Lung microvascular endothelial cell (primary cell): Measurements from ENCODE around the gene CAPN15. TPM values are rescaled to one million over a fixed set of nuclear protein-coding genes. Genes with fewer than 3 reads are reported as not detected.

Experiments
- DNase-seq, 2 donors: peaks; one replicate each; pipeline versions ENCODE4 v3.0.0 to v3.0.0-alpha.2; 2010; ENCODE audit warnings: low read depth in 2 of 2
- total RNA-seq: library from RNA; depleted of rRNA; stranded (reverse); fragments of >200 nt; gene quantifications from 2 replicates; pipeline ENCODE4 v1.2.1, GENCODE V29; 2014

CAPN15 gene
- total RNA-seq, 1 donor from 2014 or later = 20.2 TPM

DNA sequence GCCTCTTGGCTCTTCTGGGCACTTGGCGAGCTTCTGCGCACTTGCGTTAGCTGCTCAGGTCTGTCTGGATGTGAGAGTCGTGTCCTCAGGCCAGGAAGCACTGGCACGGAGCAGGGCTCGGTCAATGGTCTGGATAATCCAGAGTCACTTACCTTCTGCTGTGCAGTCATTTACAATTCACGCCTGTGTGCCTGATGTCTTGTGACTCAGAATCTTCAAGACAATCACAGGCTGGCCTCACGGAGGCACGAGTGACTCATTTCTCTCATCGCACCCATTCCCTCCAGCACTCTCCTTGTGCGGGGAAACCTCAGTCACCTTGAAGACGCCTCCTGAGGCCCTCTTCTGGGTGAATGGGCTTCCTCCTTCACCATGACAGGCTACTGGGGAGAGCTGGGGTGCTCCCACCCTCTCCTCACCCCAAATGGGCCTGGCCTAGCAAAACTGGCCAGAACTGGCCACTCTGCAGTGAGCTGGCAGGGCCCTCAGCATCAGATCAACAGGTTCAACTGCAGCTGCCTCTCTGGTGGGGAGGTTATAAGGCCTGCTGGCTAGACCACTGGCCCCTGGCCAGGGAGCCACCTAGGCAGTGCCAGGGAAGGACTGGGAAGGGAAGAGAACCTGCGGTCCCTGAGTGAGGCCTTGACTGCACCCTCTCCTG is 1.9 kb upstream of the CAPN15 start:
- DNase-seq = peak in 1 of 2 donors; percentile 90

DNA sequence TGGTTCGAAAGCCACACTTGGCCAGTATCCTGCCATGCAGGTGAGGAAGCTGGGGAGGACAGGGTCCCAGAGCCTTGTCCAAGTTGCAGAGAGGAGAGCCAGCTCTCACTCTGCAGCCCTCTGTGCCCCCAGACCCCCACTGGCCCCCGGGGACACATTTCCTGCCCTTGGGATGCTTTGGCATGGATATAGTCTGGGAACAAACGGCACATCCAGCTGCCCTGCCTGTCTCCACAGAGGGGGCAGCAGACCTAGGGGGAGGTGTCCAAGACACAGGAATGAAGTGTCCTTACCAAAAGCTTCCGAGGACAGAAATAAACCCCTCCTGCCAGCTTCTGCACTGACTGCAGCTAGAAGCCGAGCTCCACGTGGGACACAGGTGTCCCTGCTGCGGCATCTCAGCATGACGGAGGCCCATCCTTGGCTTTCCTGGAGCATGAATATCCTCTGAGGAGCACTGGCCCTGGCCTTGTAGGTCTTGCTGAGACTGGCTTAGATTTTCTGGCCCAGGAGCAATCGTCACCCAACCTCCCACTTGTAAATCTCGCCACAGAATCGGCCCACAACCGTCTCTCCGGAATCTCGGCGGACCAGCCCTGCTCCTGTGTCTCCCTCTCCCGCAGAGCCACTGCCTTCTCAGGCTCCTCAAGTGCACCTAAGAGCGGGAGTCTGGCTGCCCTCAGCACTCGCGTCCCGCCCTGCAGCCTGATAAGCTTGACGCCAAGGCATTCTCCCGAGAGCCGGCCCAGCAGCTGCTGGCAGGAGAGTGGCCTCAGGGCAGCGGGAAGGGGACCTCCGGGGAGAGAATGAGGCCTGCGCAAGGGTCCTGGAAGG is 1.1 kb upstream of the CAPN15 start:
- DNase-seq = peak; percentile 37 to 46

- peak; percentile 46 to 79 for DNase-seq
Observed at GRCh38 chr16:528111-529011, 849 bp downstream of the CAPN15 start.

GRCh38 chr16:529012-529575 is 1.6 kb downstream of the CAPN15 start:
- no peak for DNase-seq

- DNase-seq = no peak
Observed at GRCh38 chr16:530111-530817, 2.8 kb downstream of the CAPN15 start.

DNA sequence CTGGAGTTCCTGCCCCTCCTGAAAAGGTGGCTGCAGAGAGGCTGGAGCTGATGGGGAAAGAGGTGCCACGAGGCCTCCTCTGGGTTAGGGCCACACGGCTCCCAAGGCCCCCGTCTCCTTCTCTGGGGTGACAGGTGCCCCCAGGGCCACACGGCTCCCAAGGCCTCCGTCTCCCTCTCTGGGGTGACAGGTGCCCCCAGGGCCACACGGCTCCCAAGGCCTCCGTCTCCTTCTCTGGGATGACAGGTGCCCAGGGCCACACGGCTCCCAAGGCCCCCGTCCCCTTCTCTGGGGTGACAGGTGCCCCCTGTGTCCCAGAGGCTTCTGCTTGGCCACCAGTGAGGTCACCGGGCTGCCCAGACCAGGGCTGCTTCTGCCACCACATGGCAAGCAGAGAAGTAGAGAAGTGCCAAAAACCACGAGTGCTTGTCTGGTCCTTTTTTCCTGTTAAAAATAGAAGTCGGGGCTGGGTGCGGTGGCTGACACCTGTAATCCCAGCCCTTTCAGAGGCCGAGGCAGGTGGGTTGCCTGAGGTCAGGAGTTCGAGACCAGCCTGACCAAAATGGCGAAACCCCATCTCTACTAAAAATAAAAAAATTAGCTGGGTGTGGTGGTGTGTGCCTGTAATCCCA is 4.1 kb downstream of the CAPN15 start:
- DNase-seq = no peak

GRCh38 chr16:533391-534123 is 6.0 kb downstream of the CAPN15 start:
- no peak for DNase-seq

GRCh38 chr16:534135-534534 is 6.6 kb downstream of the CAPN15 start:
- no peak for DNase-seq

DNA sequence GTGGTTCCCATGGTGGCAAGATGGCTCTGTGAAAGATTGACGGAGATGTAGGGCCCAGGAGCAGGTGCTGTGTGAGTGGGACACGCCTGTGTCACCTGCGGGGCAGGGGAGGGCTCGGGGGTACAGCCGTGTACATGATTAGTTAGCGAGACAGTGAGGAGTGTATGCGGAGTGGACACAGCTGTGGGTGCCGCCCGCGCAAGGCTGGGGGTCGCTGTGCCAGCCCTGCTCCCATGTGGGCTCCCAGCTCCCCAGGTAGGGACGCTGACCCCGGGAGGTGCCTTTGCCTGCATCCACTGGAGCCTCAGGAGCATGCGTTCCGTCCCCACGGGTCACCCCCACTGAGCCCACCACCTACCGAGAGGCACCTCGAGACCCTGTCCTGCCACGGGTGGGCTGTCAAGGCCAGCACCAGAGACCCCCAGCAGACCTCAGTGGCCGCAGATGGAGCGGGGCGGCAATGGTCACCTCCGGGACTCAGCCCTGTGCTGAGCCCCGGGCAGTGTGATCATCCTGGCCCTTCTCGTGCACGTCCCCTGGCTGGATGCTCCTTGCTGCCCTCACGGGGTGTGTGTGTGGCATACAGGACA is 7.4 kb downstream of the CAPN15 start:
- DNase-seq = no peak

DNA sequence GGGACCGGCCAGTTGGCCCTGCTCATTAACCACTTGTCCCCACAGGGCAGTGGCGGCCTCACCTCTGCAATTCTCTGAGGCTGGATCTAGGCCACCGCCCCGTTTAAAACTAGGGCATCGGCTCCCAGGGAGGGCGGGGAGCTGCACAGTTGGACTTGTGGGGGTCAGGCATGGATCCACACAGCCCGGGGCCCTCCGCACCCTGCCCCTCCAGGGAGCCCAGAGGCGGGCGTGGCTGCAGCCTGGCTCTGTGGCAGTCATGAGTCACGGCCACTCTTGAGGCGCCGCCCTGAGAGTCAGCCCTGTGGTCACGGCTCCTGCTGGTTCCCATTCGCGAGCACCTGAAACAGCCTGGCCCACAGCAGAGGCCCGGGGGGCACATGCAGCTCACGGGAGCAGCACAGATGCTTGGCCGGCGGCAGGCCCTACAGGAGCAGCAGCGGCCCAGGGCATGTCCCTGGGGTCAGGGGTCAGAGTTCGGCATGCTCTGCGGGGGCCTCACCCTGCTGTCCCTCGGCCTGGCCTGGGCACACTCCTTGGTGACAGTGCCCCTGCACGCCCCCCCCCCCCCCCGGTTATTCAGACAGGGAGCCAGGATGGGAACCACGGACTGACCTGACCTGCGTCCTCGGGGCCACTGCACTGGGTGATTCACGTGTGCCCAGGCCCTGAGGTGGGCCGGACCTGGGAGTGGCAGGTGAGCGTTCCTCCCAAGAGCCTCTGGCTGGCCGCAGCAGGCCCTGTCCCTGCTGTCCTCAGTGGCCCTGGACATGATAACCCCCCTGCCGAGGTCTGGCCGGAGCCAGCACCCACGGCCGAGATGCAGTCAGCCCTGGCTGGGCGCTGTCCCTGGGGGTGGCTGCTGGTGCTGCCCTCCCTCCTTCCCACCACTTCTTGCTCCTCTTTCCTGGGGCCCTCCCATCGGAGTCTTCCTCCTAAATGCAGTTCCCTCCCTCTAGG is 8.2 kb downstream of the CAPN15 start:
- DNase-seq = peak in 1 of 2 donors; percentile 57

GRCh38 chr16:536746-537145 is 9.2 kb downstream of the CAPN15 start:
- DNase-seq = no peak

DNA sequence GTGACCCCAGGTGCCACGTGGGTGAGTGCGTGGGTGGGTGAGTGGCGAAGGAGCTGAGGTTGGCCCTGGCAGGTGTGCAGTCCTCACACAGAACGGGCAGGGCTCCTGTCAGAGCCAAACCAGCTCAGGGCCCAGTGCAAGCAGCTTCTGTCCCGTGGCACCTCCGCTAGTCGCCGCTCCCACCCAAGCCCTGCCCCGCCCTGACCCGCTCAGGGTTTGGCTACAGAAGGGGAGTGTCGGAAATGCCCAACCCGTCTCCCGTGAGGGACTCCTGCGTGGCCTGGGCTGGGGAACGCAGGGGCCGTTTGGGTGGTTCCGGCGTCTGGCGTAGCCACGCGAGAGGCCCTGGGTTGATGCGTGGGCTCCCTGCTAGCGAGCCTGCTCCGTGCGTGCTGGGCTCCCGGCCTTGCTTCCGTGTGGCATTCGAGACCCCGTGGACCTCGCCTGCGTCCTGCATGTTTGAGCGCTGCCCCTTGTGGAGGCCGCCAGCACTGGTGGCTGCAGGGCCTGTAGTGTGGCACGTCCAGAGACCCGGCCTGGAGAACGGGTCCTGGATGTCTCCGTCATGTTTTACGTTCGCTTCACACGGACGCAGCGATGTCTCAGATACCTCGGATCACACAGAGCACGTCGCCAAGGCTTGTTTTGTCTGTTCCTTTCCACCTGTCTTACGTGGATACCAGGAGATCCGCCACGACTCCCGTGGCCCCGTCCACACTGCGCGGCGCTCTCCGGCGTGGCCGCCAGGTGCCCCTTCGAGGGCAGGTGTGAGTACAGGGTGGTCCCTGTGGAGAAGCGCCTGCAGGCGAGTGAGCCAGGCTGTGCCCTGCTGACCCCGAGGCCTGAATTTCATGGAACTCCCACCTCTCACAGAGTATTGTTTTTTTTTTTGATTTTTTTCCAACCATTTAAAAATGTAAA is 10.2 kb downstream of the CAPN15 start:
- DNase-seq = no peak

DNA sequence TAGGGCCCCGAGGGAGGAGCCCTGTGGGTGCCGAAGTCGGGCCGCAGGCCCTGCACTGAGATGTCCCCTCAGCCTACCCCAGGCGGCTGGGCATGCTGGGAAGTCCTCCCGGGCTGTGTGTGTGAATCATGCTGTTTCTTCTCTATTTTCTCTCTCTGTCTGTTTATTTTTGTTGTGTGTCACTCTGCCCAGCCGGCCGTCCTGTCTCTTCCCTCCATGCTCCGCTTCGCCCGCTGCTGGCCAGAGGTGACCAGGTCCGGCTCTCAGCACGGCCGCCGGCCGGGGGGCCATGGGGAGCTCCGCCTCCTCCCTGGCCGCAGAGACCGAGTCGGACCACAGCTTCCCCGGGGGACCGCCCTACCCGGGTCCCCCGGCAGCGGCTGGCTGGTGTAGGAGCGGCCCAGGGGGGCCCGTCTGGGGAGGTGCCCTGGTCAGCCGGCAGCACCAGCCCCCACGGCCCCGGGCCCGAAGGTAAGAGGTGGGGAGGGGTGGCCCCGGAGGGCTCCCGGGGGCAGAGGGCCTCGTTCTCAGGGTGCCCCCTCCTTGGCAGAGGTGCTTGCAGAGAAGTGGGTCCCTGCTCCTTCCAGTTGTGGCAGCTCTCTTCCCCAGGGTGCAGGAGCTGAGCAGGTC is 12.5 kb downstream of the CAPN15 start:
- peak in 1 of 2 donors; percentile 76 for DNase-seq

DNA sequence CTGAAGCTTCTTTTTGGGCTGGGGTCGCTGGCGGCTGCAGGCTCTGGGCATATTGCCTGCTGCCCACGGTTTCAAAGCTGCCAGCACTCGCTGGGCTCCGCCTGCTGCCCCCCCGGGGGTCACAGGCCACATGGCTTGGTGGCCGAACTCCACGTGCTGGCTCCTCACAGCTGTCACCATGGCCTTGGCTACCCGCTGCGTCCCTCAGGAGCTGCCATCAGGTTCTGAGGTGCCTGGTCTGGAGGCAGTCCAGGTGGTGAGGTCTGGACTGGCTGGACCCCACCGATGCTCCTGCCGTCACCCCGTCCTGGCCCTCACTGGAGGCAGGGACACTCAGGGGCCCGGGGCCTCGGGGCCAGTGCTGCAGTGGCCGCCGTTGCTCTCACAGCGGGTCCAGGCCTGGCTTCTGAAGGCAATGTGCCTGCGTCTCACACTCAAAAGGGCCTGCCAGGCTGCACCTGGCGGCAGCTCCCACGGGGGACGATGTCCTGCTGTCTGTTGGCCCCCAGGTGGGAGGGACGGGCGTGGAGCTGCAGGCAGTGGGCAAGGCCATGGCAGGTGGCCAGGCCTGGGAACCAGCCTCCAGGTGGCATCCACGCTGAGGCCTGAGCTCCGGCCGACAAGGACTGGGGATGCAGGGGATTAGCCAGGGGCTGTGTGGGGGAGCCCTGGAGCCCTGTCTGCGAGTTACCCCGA is 13.3 kb downstream of the CAPN15 start:
- DNase-seq = no peak

DNA sequence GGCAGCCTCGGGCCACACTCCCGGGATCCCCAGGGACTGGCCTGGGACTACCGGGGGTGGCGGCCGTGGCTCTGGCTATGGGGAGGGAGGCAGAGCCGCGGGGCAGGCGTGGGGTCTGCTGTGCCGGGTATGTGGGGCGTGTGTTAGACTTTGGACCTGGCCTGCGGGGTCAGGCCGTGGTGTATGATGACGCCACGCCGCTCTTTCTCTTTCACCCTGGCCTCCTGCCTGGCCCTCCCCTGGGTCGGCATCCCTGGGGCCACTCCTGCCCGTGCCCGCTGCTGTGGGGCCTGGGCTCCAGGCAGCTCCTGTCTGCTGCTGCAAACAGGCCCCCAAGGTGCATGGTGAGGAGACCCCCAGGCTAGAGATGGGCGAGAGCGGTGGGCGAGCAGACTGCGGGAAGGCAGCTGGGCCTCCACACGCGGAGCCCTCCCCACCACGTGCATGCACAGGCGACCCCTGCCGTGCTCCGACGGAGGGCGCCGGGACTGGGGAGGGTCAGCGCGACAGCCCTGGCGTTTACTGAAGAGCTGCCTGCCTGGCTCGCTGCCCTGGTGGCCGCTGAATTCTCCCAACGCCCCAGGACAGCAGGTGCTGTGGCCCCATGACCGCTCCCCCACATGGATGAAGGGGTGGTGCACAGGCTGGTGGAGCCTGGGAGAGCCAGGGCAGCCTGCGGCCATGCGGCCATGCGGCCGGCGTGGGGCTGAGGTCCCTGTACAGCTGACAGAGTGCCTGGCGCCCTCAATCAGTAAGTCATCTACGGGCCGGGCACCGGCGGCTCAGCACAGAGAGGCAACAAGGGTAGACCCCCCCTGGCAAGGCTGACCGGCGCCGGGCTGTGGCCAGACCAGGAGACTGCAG is 16.0 kb downstream of the CAPN15 start:
- DNase-seq = no peak
